ENCODE measurements around the gene EYS. TPM values are rescaled to one million over a fixed set of nuclear protein-coding genes. Genes with fewer than 3 reads are reported as not detected.

EYS gene
- total and polyA plus RNA-seq, 7 donors = 0.07 to 0.46 TPM; not detected in 5

DNA sequence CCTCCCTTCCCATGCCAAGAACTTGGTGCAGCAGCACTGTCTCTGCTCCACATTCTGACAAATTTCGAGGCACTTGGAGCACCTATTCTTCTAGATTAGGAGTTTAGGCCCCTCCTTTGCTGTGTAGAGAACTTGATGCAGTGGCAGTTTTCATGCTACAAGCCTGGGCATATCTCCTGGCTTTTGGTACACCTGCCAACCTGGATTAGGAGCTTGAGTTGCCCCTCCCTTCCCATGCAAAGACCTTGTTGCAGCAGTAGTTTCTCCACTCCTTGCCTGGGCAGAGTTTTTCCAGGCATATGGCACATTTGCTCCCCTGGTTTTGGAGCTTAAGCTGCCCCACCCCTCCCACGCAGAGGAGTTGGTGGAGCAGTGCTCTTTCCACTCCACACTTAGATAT is 956.1 kb downstream of the EYS start:
- TF ChIP-seq, protein P1, sequence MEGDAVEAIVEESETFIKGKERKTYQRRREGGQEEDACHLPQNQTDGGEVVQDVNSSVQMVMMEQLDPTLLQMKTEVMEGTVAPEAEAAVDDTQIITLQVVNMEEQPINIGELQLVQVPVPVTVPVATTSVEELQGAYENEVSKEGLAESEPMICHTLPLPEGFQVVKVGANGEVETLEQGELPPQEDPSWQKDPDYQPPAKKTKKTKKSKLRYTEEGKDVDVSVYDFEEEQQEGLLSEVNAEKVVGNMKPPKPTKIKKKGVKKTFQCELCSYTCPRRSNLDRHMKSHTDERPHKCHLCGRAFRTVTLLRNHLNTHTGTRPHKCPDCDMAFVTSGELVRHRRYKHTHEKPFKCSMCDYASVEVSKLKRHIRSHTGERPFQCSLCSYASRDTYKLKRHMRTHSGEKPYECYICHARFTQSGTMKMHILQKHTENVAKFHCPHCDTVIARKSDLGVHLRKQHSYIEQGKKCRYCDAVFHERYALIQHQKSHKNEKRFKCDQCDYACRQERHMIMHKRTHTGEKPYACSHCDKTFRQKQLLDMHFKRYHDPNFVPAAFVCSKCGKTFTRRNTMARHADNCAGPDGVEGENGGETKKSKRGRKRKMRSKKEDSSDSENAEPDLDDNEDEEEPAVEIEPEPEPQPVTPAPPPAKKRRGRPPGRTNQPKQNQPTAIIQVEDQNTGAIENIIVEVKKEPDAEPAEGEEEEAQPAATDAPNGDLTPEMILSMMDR (IDR thresholded peaks at IDR 0.05) = no peak

DNA sequence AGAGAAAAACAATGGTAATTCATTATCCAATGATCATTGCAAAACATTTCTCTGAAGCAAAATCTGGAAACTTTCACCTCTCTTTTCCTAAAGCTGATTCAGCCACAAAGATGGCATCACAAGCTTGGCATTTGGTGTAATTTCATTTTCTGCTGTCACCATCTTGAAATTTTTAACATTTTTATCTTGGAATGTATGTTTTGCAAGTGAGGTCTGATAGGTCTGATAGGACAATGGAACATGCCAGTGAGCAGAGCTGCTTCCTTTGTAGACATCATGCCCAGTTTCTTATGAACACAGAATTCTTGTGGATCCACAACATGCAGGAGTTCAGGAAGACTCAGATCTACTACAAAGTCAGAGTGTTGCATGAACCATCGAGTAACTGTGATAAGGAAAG is 969.6 kb downstream of the EYS start:
- Histone ChIP-seq H3K27me3 (no peaks in the 10 kb centered on the region), H3K9me3 (no peaks in the 10 kb centered on the region), H3K36me3 (no peaks in the 10 kb centered on the region), H3K4me1 (no peaks in the 10 kb centered on the region), H3K27ac (no peak overlapping the region), H3K4me3 (no peak overlapping the region)
- TF ChIP-seq, protein P1 (IDR thresholded peaks at IDR 0.05) = no peak
- TF ChIP-seq POLR2AphosphoS5 (IDR thresholded peaks at IDR 0.05) = no peak
- 69 to 77% methylated on average over 1 of the region's 1 CpG for WGBS, 2 donors
- DNase-seq = no peak
- intact Hi-C loops (cut with DNase I) = no loop called here

More for the DNA sequence above, 956.1 kb downstream of the EYS start:
- H3K4me1 ChIP-seq = no peaks in the 10 kb centered on the region
- H3K27ac ChIP-seq = no peak overlapping the region
- no peak overlapping the region for H3K4me3 ChIP-seq
- 50 to 72% methylated on average over 2 of the region's 2 CpGs for WGBS, 2 donors
- no peaks in the 10 kb centered on the region for H3K27me3 ChIP-seq
- intact Hi-C loops (cut with DNase I) = no loop called here
- no peaks in the 10 kb centered on the region for H3K9me3 ChIP-seq
- H3K36me3 ChIP-seq = no peaks in the 10 kb centered on the region
- DNase-seq = no peak

DNA sequence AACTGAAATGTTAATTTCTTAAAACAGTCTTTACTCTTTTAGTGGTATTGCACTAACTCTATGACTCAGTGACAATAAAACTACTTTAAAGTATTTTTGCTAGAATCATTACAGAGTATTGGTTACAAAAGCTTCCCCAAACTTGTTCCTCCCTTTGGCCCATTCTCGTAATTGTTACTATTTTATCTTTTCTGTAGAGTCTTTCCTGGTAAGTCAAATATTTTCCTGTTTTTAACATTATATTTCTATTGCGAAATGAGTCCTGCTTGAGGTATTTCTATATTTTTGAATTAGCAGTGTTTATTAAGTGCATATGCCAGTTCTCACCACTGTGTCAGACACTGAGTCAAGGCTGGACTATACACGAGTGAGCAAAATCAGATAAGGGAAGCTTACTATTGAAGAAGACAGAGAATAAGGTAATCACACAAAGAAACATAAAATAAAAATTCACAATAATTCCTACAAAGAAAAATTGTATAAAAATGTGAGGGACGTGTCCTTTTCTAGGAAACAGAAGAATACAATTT is 970.5 kb downstream of the EYS start:
- Histone ChIP-seq H3K9me3 (no peaks in the 10 kb centered on the region), H3K27me3 (no peaks in the 10 kb centered on the region), H3K4me1 (no peaks in the 10 kb centered on the region), H3K4me3 (no peak overlapping the region), H3K27ac (no peak overlapping the region), H3K36me3 (no peaks in the 10 kb centered on the region)
- intact Hi-C loops (cut with DNase I) = no loop called here
- no peak for DNase-seq
- 58 to 73% methylated on average over 4 of the region's 4 CpGs for WGBS, 2 donors
- no peak for TF ChIP-seq EP300 (IDR thresholded peaks at IDR 0.05)
- TF ChIP-seq, protein P1 (IDR thresholded peaks at IDR 0.05) = no peak
- no peak for TF ChIP-seq POLR2AphosphoS5 (IDR thresholded peaks at IDR 0.05)
- no peak for TF ChIP-seq POLR2A (IDR thresholded peaks at IDR 0.05)

DNA sequence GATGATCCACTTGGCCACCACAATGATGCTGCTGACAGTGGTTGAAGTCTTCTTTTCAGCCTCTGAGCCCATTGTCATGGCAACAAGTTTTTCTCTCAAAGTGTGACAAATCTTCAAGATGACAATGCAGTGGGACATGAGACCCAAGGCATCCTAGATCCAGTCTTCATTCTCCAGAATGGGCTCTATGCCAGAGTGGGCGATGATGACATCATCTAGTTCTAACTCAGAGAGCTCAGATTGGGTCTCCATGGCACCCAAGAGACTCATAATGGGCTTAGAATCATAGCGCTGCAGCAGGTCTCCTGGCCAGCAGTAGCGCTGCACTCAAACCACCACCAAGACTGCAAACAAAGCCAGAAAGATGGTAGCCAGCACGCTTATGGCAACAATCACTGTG is 973.6 kb downstream of the EYS start:
- Histone ChIP-seq H3K4me3 (no peak overlapping the region), H3K27ac (no peak overlapping the region), H3K27me3 (no peaks in the 10 kb centered on the region), H3K4me1 (no peaks in the 10 kb centered on the region), H3K36me3 (no peaks in the 10 kb centered on the region), H3K9me3 (peaks cover 0 to 5% (median 0%) of the 10 kb centered on the region in 4 donors)
- TF ChIP-seq POLR2A (IDR thresholded peaks at IDR 0.05) = no peak
- WGBS, 2 donors = 93% methylated on average over 4 of the region's 4 CpGs
- no peak for DNase-seq
- intact Hi-C loops (cut with DNase I) = no loop called here

DNA sequence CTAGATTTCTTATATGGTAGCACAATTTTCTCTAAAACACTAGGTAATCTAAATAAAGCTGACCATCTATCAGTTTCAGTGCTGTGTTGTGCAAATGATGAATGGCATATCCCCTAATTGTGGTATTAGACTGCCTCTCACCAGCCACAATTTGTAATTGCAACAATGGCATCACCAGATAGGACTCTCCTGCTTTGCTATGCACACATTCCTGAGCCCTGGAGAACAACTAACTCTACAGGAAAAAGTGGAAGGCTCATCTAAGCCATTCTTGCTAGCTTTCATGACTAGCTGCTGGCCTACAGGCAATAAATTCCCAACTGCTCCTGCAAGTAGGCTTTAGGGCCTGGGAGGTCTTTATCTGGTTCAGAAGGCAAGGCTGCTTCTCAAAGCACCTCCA is 974.1 kb downstream of the EYS start:
- Histone ChIP-seq H3K27ac (no peak overlapping the region), H3K4me3 (no peak overlapping the region), H3K4me1 (no peaks in the 10 kb centered on the region), H3K27me3 (no peaks in the 10 kb centered on the region), H3K9me3 (peaks cover 0 to 5% (median 0%) of the 10 kb centered on the region in 4 donors), H3K36me3 (no peaks in the 10 kb centered on the region)
- no peak for DNase-seq
- no peak for TF ChIP-seq POLR2A (IDR thresholded peaks at IDR 0.05)
- TF ChIP-seq EP300 (IDR thresholded peaks at IDR 0.05) = no peak
- TF ChIP-seq, protein P1 (IDR thresholded peaks at IDR 0.05) = no peak
- no peak for TF ChIP-seq POLR2AphosphoS5 (IDR thresholded peaks at IDR 0.05)
- intact Hi-C loops (cut with DNase I) = no loop called here
